Measurements from ENCODE around the gene TMEM178A. TPM values are rescaled to one million over a fixed set of nuclear protein-coding genes. Genes with fewer than 3 reads are reported as not detected.

Gene TMEM178A
- total and polyA plus RNA-seq, 2 of the 4 experiments (the other 2 are of a cell fraction): 0.18 to 1.8 TPM

GRCh38 chr2:39734445-39734844, 68.7 kb downstream of the TMEM178A start:
- Histone ChIP-seq H2BK20ac (ENCODE audit: low read depth, low read length) (no peak overlapping the region), H3K27me3 (ENCODE audit: control insufficient read depth, insufficient read depth, low read length) (no peaks in the 10 kb centered on the region), H3K4ac (ENCODE audit: low read depth, low read length) (no peak overlapping the region), H2AK9ac (replicated peaks; ENCODE audit: low read depth, low read length, poor library complexity) (no peak overlapping the region), H2AFZ (replicated peaks; ENCODE audit: low read length, poor library complexity) (no peak overlapping the region), H3K9me3 (ENCODE audit: control insufficient read depth, insufficient read depth, low read length) (no peaks in the 10 kb centered on the region), H3K23ac (ENCODE audit: low read depth, low read length) (no peak overlapping the region), H3K9ac (ENCODE audit: low read depth, low read length) (no peak overlapping the region), H2BK15ac (ENCODE audit: low read depth, low read length) (no peak overlapping the region), H4K20me1 (ENCODE audit: insufficient read depth, low read length) (peaks cover 4% of the 10 kb centered on the region), H4K8ac (ENCODE audit: low read depth in 2 of 2, low read length in 2 of 2) (no peak overlapping the region), H3K27ac (ENCODE audit: insufficient read depth, low read length) (no peak overlapping the region), H3K56ac (ENCODE audit: extremely low read depth, insufficient read depth, low read length) (no peak overlapping the region), H2BK5ac (ENCODE audit: low read depth, low read length, poor library complexity, severe bottlenecking) (no peak overlapping the region), H2AK5ac (ENCODE audit: low read depth, low read length) (no peak overlapping the region), H4K91ac (ENCODE audit: insufficient read depth, low read depth, low read length) (no peak overlapping the region), H3K4me1 (ENCODE audit: control insufficient read depth, insufficient read depth, low read length) (peaks cover 17% of the 10 kb centered on the region), H3K18ac (ENCODE audit: low read depth, low read length) (no peak overlapping the region), H3K79me1 (ENCODE audit: low read depth in 1 of 2, low read length in 2 of 2) (peaks cover 29 to 59% of the 10 kb centered on the region in 2 experiments), H3K4me3 (ENCODE audit: insufficient read depth, low read depth, low read length) (no peak overlapping the region), H2BK120ac (ENCODE audit: low read depth, low read length) (no peak overlapping the region), H3K14ac (replicated peaks; ENCODE audit: low read depth, low read length) (no peak overlapping the region), H3K9me1 (ENCODE audit: insufficient read depth, low read length) (peaks cover 15% of the 10 kb centered on the region), H3K4me2 (ENCODE audit: low read depth, low read length) (no peak overlapping the region), H3K36me3 (ENCODE audit: control insufficient read depth, insufficient read depth, low read length) (peaks cover 10% of the 10 kb centered on the region), H4K5ac (ENCODE audit: low read depth, low read length) (no peak overlapping the region)
- dilution Hi-C loops (cut with HindIII; ENCODE audit: low sequenced_read_pairs, unreplicated experiment): no loop called here
- ChIA-PET CTCF (no interaction called here), POLR2A (ENCODE audit: unreplicated experiment) (no interaction called here)
- intact Hi-C loops (cut with micrococcal nuclease): no loop called here
- TF ChIP-seq RFX5 (IDR thresholded peaks at IDR 0.05; ENCODE audit: low read depth, low read length) (no peak), CEBPB (IDR thresholded peaks at IDR 0.05; ENCODE audit: low read depth, low read length) (no peak), MXI1 (IDR thresholded peaks at IDR 0.05; ENCODE audit: borderline replicate concordance, low read depth, low read length) (no peak)
- ATAC-seq (ENCODE audit: low read depth): no peak
- no TSS peak for BruUV-seq (replicated peaks)
- no peak for DNase-seq
- in situ Hi-C loops (cut with MboI; ENCODE audit: low sequenced_read_pairs): no loop called here

All from IMR-90 (cell line).